ENCODE data around the gene OR14A16. TPM values are rescaled to one million over a fixed set of nuclear protein-coding genes. Genes with fewer than 3 reads are reported as not detected.

Gene OR14A16, protein sequence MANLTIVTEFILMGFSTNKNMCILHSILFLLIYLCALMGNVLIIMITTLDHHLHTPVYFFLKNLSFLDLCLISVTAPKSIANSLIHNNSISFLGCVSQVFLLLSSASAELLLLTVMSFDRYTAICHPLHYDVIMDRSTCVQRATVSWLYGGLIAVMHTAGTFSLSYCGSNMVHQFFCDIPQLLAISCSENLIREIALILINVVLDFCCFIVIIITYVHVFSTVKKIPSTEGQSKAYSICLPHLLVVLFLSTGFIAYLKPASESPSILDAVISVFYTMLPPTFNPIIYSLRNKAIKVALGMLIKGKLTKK
- polyA plus RNA-seq (2013, experiment 1 of 2) = not detected
- not detected for polyA plus RNA-seq (2013, experiment 2 of 2)

- Histone ChIP-seq H3K27ac (ENCODE audit: low read depth, low read length, severe bottlenecking) (no peak within 1 kb of the TSS), H3K4me1 (ENCODE audit: control insufficient read depth, insufficient read depth, low read length, poor library complexity, severe bottlenecking) (no peaks in the 10 kb centered on the region), H3K36me3 (ENCODE audit: control insufficient read depth, insufficient read depth, low read length) (no peaks in the 10 kb centered on the region), H3K9me3 (ENCODE audit: control insufficient read depth, low read length) (peaks cover 7% of the 10 kb centered on the region), H3K4me3 (ENCODE audit: extremely low read depth, insufficient read depth, low read length, poor library complexity, severe bottlenecking) (no peak within 1 kb of the TSS)
- 49 to 62% methylated on average over 5 to 6 of the region's 6 CpGs for WGBS, 2 experiments (ENCODE audit: insufficient coverage in 2 of 2)
These were observed at the start of gene OR14A16 for GRCh38 chr1:247824023-247824422. TSS of gene OR14A16 (minus strand) at chr1:247824119. CDS start at chr1:247815729, 8,390 bp downstream.

- H3K4me3 ChIP-seq (ENCODE audit: extremely low read depth, insufficient read depth, low read length, poor library complexity, severe bottlenecking) = no peak overlapping the region
- no peak overlapping the region for H3K27ac ChIP-seq (ENCODE audit: low read depth, low read length, severe bottlenecking)
- peaks cover 34% of the 10 kb centered on the region for H3K9me3 ChIP-seq (ENCODE audit: control insufficient read depth, low read length)
- no peaks in the 10 kb centered on the region for H3K4me1 ChIP-seq (ENCODE audit: control insufficient read depth, insufficient read depth, low read length, poor library complexity, severe bottlenecking)
- WGBS, 2 experiments (ENCODE audit: insufficient coverage in 2 of 2) = 72 to 79% methylated on average over 6 of the region's 6 CpGs
- H3K36me3 ChIP-seq (ENCODE audit: control insufficient read depth, insufficient read depth, low read length) = no peaks in the 10 kb centered on the region
These were observed 41.5 kb upstream of the OR14A16 start for GRCh38 chr1:247865416-247865815.

- Histone ChIP-seq H3K4me3 (ENCODE audit: extremely low read depth, insufficient read depth, low read length, poor library complexity, severe bottlenecking) (no peak overlapping the region), H3K4me1 (ENCODE audit: control insufficient read depth, insufficient read depth, low read length, poor library complexity, severe bottlenecking) (no peaks in the 10 kb centered on the region), H3K9me3 (ENCODE audit: control insufficient read depth, low read length) (peaks cover 27% of the 10 kb centered on the region), H3K36me3 (ENCODE audit: control insufficient read depth, insufficient read depth, low read length) (no peaks in the 10 kb centered on the region), H3K27ac (ENCODE audit: low read depth, low read length, severe bottlenecking) (no peak overlapping the region)
- WGBS, 2 experiments (ENCODE audit: insufficient coverage in 2 of 2) = 84 to 88% methylated on average over 16 to 17 of the region's 17 CpGs
These were observed 40.7 kb upstream of the OR14A16 start for GRCh38 chr1:247864644-247865043.

GRCh38 chr1:247862756-247863155 is 38.8 kb upstream of the OR14A16 start:
- peaks cover 20% of the 10 kb centered on the region for H3K9me3 ChIP-seq (ENCODE audit: control insufficient read depth, low read length)
- WGBS, 2 experiments (ENCODE audit: insufficient coverage in 2 of 2) = 76% methylated on average over 2 of the region's 4 CpGs; no CpG with 5 or more reads in 1 of the 2 experiments
- H3K36me3 ChIP-seq (ENCODE audit: control insufficient read depth, insufficient read depth, low read length) = no peaks in the 10 kb centered on the region
- H3K4me1 ChIP-seq (ENCODE audit: control insufficient read depth, insufficient read depth, low read length, poor library complexity, severe bottlenecking) = no peaks in the 10 kb centered on the region
- no peak overlapping the region for H3K27ac ChIP-seq (ENCODE audit: low read depth, low read length, severe bottlenecking)
- no peak overlapping the region for H3K4me3 ChIP-seq (ENCODE audit: extremely low read depth, insufficient read depth, low read length, poor library complexity, severe bottlenecking)

DNA sequence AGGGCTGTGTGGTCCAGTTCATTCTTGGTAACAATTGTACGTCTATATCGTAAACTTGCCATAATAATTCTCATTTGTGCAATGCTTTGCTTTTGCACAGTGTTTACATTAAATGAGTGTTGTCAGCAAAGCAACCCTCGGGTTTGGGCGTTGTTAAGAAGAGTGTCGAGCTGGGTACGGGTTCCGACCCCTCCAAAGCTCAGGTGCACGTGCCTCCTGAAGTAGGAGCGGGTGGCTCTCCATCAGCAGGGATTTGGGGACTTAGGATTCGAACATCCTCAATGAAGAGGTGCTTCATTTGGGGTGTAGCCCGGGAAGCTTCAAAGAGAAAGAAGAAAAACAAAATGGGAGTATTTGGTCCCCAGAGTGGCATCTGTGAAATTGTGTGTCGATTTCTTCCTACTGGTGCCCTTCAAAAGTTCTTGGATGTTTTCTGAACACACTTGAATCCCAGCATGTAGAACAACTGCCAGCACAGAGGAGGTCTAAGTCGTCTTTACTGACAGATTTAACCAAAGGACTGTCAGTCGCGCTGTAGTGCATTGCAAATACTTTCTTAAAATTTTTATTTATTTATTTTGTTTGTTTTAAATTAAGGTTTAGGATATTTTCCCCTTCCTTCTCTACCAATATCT is 34.2 kb upstream of the OR14A16 start:
- 66 to 68% methylated on average over 9 to 11 of the region's 15 CpGs for WGBS, 2 experiments (ENCODE audit: insufficient coverage in 2 of 2)
- Histone ChIP-seq H3K36me3 (ENCODE audit: control insufficient read depth, insufficient read depth, low read length) (no peaks in the 10 kb centered on the region), H3K9me3 (ENCODE audit: control insufficient read depth, low read length) (no peaks in the 10 kb centered on the region), H3K27ac (ENCODE audit: low read depth, low read length, severe bottlenecking) (no peak overlapping the region), H3K4me1 (ENCODE audit: control insufficient read depth, insufficient read depth, low read length, poor library complexity, severe bottlenecking) (no peaks in the 10 kb centered on the region), H3K4me3 (ENCODE audit: extremely low read depth, insufficient read depth, low read length, poor library complexity, severe bottlenecking) (peak overlapping the region; percentile 36)

- Histone ChIP-seq H3K4me1 (ENCODE audit: control insufficient read depth, insufficient read depth, low read length, poor library complexity, severe bottlenecking) (no peaks in the 10 kb centered on the region), H3K27ac (ENCODE audit: low read depth, low read length, severe bottlenecking) (no peak within 1 kb of the TSS), H3K36me3 (ENCODE audit: control insufficient read depth, insufficient read depth, low read length) (no peaks in the 10 kb centered on the region), H3K9me3 (ENCODE audit: control insufficient read depth, low read length) (no peaks in the 10 kb centered on the region), H3K4me3 (ENCODE audit: extremely low read depth, insufficient read depth, low read length, poor library complexity, severe bottlenecking) (peak within 1 kb of the TSS; percentile 36)
- 21 to 36% methylated on average over 79 to 89 of the region's 109 CpGs for WGBS, 2 experiments (ENCODE audit: insufficient coverage in 2 of 2)
These were observed 33.4 kb upstream of the OR14A16 start, which contains the start of gene TRIM58 for GRCh38 chr1:247857069-247857984. TSS of gene TRIM58 (plus strand) at chr1:247857187. CDS start at chr1:247857247, 60 bp downstream.

DNA sequence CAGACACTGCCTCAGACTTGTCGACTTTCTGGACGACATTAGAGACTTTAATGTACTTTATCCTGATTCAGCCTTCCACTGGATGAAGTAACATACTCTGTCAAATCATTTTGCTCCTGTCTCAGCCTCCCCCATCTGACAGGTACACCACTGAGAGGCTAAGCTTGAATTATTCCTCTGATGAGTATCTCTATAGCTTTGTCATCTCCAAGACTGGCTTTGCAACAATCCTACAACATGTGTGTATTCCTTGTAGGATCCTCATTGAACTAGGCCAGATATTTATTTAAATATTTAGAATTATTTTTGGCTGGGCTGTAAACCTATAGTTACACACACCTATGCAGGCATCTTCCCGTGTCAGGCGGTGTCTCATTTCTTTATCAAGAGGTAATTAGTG is 32.0 kb upstream of the OR14A16 start:
- Histone ChIP-seq H3K4me3 (ENCODE audit: extremely low read depth, insufficient read depth, low read length, poor library complexity, severe bottlenecking) (no peak overlapping the region), H3K27ac (ENCODE audit: low read depth, low read length, severe bottlenecking) (no peak overlapping the region), H3K4me1 (ENCODE audit: control insufficient read depth, insufficient read depth, low read length, poor library complexity, severe bottlenecking) (no peaks in the 10 kb centered on the region), H3K36me3 (ENCODE audit: control insufficient read depth, insufficient read depth, low read length) (no peaks in the 10 kb centered on the region), H3K9me3 (ENCODE audit: control insufficient read depth, low read length) (peaks cover 8% of the 10 kb centered on the region)
- WGBS, 2 experiments (ENCODE audit: insufficient coverage in 2 of 2) = 77 to 88% methylated on average over 2 of the region's 4 CpGs

- no peak overlapping the region for H3K4me3 ChIP-seq (ENCODE audit: extremely low read depth, insufficient read depth, low read length, poor library complexity, severe bottlenecking)
- H3K9me3 ChIP-seq (ENCODE audit: control insufficient read depth, low read length) = peaks cover 8% of the 10 kb centered on the region
- H3K27ac ChIP-seq (ENCODE audit: low read depth, low read length, severe bottlenecking) = no peak overlapping the region
- H3K4me1 ChIP-seq (ENCODE audit: control insufficient read depth, insufficient read depth, low read length, poor library complexity, severe bottlenecking) = no peaks in the 10 kb centered on the region
- WGBS, 2 experiments (ENCODE audit: insufficient coverage in 2 of 2) = 77 to 79% methylated on average over 12 of the region's 14 CpGs
- H3K36me3 ChIP-seq (ENCODE audit: control insufficient read depth, insufficient read depth, low read length) = no peaks in the 10 kb centered on the region
These were observed 31.1 kb upstream of the OR14A16 start for GRCh38 chr1:247854899-247855545.

- peaks cover 8% of the 10 kb centered on the region for H3K9me3 ChIP-seq (ENCODE audit: control insufficient read depth, low read length)
- no peaks in the 10 kb centered on the region for H3K36me3 ChIP-seq (ENCODE audit: control insufficient read depth, insufficient read depth, low read length)
- no CpG with 5 or more reads among the region's 1 CpG for WGBS, 2 experiments (ENCODE audit: insufficient coverage in 2 of 2)
- no peak overlapping the region for H3K4me3 ChIP-seq (ENCODE audit: extremely low read depth, insufficient read depth, low read length, poor library complexity, severe bottlenecking)
- H3K4me1 ChIP-seq (ENCODE audit: control insufficient read depth, insufficient read depth, low read length, poor library complexity, severe bottlenecking) = no peaks in the 10 kb centered on the region
- H3K27ac ChIP-seq (ENCODE audit: low read depth, low read length, severe bottlenecking) = no peak overlapping the region
These were observed 25.7 kb upstream of the OR14A16 start for GRCh38 chr1:247849616-247850015.

- Histone ChIP-seq H3K4me3 (ENCODE audit: extremely low read depth, insufficient read depth, low read length, poor library complexity, severe bottlenecking) (no peak overlapping the region), H3K9me3 (ENCODE audit: control insufficient read depth, low read length) (peaks cover 11% of the 10 kb centered on the region), H3K27ac (ENCODE audit: low read depth, low read length, severe bottlenecking) (no peak overlapping the region), H3K36me3 (ENCODE audit: control insufficient read depth, insufficient read depth, low read length) (no peaks in the 10 kb centered on the region), H3K4me1 (ENCODE audit: control insufficient read depth, insufficient read depth, low read length, poor library complexity, severe bottlenecking) (no peaks in the 10 kb centered on the region)
- 64 to 79% methylated on average over 3 to 6 of the region's 7 CpGs for WGBS, 2 experiments (ENCODE audit: insufficient coverage in 2 of 2)
These were observed 24.4 kb upstream of the OR14A16 start for GRCh38 chr1:247848346-247848745.
